ENCODE results near the gene STK32B. TPM values are rescaled to one million over a fixed set of nuclear protein-coding genes. Genes with fewer than 3 reads are reported as not detected.

STK32B gene
- total and polyA plus RNA-seq, 2 donors (not counting 3 experiments of a cell fraction or from before 2014, with no cell fraction given) = 5.6 to 7.8 TPM

GRCh38 chr4:5014007-5014682 lies 37.1 kb upstream of the STK32B start:
- dilution Hi-C loops (cut with MboI; ENCODE audit: extremely low pct_ligation_motif_present, low sequenced_read_pairs) = no loop called here
- H3K9me1 ChIP-seq (replicated peaks; ENCODE audit: control insufficient read depth, extremely low read depth, insufficient read depth, low read length) = no peaks in the 10 kb centered on the region
- no peaks in the 10 kb centered on the region for H4K20me1 ChIP-seq (replicated peaks; ENCODE audit: control insufficient read depth, extremely low read depth, insufficient read depth, low read length)
- peaks cover 16 to 21% of the 10 kb centered on the region in 2 experiments for H3K27me3 ChIP-seq (ENCODE audit: control insufficient read depth in 2 of 2, insufficient read depth in 2 of 2, low read length in 2 of 2)
- no TSS peak for BruUV-seq (replicated peaks)
- H3K36me3 ChIP-seq (ENCODE audit: control insufficient read depth in 2 of 2, extremely low read depth in 1 of 2, insufficient read depth in 2 of 2, low read length in 2 of 2) = no peaks in the 10 kb centered on the region
- no peaks in the 10 kb centered on the region for H3K79me2 ChIP-seq (ENCODE audit: control insufficient read depth, insufficient read depth, low read length)
- no peak overlapping the region for H3K27ac ChIP-seq (ENCODE audit: insufficient read depth, low read depth, low read length)
- H3K9ac ChIP-seq (replicated peaks; ENCODE audit: extremely low read depth, insufficient read depth, low read length) = no peak overlapping the region
- TF ChIP-seq EZH2 (IDR thresholded peaks at IDR 0.05; ENCODE audit: borderline replicate concordance, low read depth, low read length, severe bottlenecking) (no peak), JUN (IDR thresholded peaks at IDR 0.05; ENCODE audit: borderline replicate concordance, insufficient read depth, insufficient read length, low read depth) (no peak), POLR2A (IDR thresholded peaks at IDR 0.05; ENCODE audit: low read depth, low read length) (no peak), POLR2AphosphoS5 (IDR thresholded peaks at IDR 0.05; ENCODE audit: insufficient read depth, low read depth, low read length) (no peak), CTCF (IDR thresholded peaks at IDR 0.05; ENCODE audit: extremely low read depth in 1 of 2, insufficient read depth in 1 of 2, low read depth in 1 of 2, low read length in 2 of 2) (no peak), FOS (IDR thresholded peaks at IDR 0.05; ENCODE audit: borderline replicate concordance, insufficient read depth, low read length) (no peak), MAX (IDR thresholded peaks at IDR 0.05; ENCODE audit: insufficient read depth, insufficient read length) (no peak), GATA2 (IDR thresholded peaks at IDR 0.05; ENCODE audit: insufficient read depth, insufficient read length, low read depth, low read length) (no peak), MYC (IDR thresholded peaks at IDR 0.05; ENCODE audit: low read depth, low read length) (no peak)
- no peak overlapping the region for H3K4me3 ChIP-seq (replicated peaks in 1 of 3; ENCODE audit: insufficient read depth in 1 of 3, low read depth in 1 of 3, low read length in 3 of 3)
- no peak for FAIRE-seq
- POLR2A ChIA-PET = no interaction called here
- H3K4me2 ChIP-seq (ENCODE audit: insufficient read depth, low read length) = no peak overlapping the region
- H3K9me3 ChIP-seq (replicated peaks; ENCODE audit: control insufficient read depth, insufficient read depth, low read length) = no peaks in the 10 kb centered on the region
- intact Hi-C loops (cut with micrococcal nuclease) = no loop called here
- no peak overlapping the region for H2AFZ ChIP-seq (ENCODE audit: low read depth, low read length)
- CTCF ChIA-PET = no interaction called here
- DNase-seq (ENCODE audit: low read depth, low spot score) = no peak
- H3K4me1 ChIP-seq (ENCODE audit: control insufficient read depth, extremely low read depth, insufficient read depth, low read length) = no peaks in the 10 kb centered on the region

All from endothelial cell of umbilical vein (primary cell).